Cerebellar nuclear complex (tissue), 1 donor: ENCODE measurements around the gene SLC22A23.
"Not testable (repeated sequence)": the region's sequence is repeated elsewhere in the genome, so short reads cannot be mapped to it uniquely, and the experiment has no call there.

Experiments used
- DNase-seq, 2 experiments: peaks; one replicate each; lab custom pipeline; 2025; lab: John Stamatoyannopoulos, UW

The SLC22A23 gene

DNA sequence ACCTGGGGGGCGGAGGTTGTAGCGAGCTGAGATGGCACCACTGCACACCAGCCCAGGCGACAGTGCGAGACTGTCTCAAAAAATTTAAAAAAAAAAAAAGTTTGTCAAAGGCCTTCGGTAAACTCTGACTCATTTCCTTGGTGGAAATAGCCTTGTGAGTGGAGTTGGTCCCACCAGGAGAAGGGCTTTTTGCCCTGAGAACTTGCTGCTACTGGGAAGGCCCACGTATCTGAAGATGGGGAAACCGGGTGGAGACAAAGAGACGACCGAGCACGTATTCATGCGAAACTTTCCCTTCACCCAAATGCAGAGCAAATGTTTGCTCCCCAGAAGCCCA lies 51.7 kb downstream of the SLC22A23 start:
- no peak for DNase-seq

GRCh38 chr6:3403238-3404173 lies 53.3 kb downstream of the SLC22A23 start:
- DNase-seq: no peak

DNA sequence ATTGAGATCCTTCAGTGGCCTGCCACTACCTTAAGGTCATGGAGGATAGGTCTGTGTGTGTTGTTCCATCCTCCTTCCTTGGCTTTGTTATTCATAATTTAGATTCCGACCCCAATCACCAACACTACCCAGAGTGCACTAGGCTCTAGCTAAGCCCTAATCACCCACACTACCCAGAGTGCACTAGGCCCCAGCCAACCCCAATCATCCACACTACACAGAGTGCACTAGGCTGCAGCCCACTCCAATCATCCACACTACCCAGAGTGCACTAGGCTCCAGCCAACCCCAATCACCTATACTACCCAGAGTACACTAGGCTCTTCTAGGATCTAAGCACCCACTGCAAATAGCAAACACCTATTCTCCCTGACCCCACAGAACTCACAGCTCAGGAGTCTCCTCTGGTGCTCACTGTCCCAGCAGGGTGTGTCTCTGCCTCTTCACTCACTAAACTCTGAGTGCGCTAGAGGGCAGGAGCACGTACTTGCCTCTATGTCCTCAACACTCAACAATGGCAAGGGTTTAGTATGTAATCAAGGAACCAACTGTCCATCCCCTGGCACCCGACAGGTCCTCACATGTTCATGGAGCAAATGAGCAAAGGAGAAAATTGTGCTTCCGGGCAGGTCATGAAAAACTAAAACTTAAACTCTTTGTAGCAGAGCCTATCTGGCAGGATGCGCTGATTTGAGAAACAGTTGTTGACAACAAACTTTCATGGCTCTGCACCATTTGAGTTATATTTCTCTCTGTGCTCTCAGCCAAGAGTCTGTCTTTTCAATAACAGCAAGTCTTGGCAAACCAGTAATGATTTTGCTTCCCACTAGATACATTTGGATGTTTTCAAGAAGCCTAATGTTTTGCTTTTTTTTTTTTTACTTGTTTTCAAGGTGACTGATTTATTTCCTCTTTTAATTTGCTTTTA lies 54.3 kb downstream of the SLC22A23 start:
- DNase-seq: no peak

GRCh38 chr6:3400162-3400561 lies 56.7 kb downstream of the SLC22A23 start:
- DNase-seq: no peak

DNA sequence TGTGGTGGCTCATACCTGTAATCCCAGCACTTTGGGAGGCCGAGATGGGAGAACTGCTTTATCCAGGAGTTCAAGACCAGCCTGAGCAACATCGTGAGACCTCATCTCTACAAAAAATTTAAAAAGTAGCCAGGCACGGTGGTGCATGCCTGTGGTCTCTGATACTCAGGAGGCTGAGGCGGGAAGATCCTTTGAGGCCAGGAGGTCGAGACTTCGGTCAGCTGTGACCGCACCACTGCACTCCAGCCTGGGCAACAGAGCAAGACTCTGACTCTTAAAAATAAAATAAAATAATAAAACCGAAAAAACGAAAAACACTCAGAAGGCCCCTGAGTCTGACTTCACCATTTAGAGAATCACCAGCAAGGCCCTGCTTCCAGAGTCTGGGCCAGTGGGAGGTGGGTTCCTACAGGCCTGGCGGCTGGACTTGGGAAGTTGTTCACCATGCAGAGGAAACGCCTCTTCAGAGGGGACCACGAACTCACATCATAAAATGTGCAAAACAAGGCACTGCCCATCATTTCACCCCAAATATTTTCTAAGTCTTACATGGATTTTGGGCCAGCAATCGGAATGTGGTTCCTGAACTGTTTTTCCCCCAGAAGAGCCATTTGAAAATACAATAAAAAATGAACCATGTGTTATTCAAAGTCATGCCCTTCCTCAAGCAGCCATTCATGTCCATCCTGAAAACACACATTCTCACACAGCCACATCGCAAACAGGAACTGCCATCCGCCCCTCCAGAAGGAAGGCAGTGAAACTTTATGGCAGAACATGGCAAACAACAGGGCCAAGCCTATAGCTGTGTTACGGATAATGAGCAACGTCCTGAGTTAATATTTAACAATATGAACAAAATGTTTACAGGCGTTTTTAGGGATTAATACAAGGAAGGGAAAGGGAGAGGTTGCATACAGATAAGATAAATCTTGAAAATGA lies 57.8 kb downstream of the SLC22A23 start:
- no peak for DNase-seq

DNA sequence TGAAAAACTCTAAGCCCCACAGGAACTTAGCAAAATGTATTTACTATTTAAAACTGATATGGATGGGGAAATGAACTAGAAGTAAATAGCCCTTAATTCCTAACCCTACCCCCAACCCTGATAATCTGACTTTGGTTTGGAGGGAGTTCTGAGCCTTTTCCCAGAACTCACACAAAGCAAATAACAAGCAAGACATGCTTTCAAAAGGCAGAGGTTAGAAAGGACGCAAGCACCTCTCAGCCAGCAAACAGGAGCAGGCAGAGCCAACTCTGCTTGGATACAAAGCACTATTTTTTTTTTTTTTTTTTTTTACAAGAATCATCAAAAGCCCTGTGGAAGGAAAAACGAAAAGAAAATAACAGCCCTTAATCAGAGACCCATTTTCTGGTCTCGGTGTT lies 58.7 kb downstream of the SLC22A23 start:
- DNase-seq: no peak

- no peak for DNase-seq
These were observed 59.4 kb downstream of the SLC22A23 start for GRCh38 chr6:3397229-3398164.

DNA sequence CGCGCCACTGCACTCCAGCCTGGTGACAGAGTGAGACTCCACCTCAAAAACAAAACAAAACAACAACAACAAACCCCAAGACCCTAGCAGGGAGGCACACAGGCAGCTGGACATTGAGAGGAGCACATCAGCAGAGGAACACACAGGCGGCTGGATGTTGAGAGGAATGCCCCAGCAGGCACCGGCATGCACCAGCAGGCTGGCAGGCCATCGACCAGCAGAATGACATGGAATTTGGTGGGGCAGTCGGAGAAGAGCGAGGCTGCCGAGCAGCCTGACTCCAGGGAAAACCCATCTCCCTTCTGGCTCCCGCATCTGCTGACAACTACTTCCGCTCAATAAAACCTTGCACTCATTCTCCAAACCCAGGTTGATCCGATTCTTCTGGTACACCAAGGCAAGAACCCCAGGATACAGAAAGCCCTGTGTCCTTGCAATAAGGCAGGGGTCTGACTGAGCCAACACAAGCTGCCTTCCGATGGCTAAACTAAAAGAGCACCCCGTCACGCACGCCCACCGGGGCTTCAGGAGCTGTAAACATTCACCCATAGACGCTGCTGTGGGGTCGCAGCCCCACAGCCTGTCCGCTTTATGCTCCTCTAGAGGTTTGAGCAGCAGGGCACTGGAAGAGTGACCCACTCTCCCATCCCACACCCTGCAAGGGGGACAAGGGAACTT lies 60.2 kb downstream of the SLC22A23 start:
- no peak for DNase-seq

DNA sequence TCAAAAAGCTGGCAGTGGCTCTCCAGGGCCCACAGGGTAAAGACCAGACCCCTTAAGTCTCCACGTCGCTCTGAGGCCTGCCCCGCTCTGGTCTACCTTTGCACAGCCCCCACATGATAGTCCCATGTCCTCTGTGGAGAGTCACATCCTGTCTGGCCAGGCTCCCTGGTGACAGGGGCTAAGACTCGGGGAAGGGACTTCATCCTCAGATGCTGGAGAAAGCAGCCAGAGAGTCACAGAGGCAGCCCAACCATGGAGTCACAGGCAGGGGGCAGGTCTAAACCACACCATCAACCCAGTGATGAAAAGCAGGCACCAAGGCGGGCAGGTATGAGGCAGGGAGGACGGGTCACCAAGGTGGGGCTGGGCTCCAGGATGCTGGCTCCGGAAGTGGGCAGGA lies 62.2 kb downstream of the SLC22A23 start:
- DNase-seq: no peak

- no peak for DNase-seq
These were observed 63.0 kb downstream of the SLC22A23 start for GRCh38 chr6:3393836-3394202.

DNA sequence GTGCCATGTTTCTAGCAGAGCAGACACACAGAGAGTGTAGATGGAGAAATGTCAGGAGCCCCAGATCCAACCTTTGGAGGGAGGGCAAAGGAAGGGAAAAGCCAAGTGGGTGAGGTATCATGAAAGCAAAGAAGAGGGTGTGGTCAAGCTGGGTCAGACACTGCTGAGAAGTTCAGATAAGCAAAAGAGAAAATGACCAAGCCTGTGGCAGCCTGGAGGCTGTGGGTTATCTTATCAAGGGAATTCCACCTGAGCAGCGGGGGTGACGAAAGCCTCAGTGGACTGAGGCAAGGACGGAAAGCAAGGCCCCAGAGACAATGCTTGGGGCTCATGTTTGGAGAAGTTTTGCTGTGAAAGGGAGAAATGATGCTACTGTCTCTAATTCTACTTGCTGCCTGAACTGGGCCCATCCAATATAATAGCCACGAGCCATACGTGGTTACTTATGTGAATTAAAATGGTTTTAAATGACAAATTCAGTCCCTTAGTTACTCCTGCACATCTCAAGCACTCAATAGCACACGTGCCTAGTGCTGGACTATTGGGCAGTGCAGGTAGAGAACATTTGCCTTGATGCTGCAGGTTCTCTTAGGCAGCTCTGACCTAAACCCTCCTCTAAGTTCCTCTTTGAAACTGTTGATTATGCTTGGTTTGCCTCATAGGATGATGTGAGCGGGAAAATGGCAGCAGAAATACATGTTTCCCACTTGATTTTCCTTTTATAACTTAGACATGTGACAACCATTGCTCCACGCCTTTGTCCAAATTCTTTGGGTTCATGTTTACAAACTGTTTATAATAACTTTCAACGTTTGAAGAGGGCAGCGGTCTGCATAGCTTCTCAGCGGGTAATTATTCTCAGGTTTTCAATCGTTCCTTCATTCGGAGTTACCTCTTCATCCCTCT lies 63.7 kb downstream of the SLC22A23 start:
- DNase-seq: no peak

DNA sequence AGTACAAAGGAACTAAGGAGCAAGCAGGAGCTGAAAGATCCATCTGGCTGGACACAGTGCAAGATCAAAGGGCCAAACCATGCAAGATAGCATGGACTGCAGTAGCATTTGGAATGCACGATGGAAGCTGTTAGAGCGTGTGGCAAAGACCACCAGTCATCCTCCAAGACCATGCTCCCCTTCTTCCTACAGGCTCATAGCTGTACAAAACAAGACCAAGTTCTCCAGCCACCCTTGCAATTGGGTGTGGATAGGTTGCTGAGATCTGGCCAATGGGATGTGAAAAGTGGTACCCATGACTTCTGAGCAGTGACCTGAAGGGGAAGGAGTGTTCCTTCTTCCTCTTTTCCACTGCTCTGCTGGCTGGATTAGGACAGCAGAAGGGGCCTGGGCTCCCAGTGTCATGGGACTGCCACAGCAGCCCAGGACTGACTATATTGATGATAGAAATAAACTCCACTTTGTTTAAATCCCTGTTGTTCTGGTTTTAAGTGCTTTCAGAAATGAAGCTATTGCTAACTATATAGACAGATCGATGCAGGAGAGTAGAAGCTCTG lies 64.9 kb downstream of the SLC22A23 start:
- no peak for DNase-seq

GRCh38 chr6:3390698-3391097 lies 66.2 kb downstream of the SLC22A23 start:
- no peak for DNase-seq

DNA sequence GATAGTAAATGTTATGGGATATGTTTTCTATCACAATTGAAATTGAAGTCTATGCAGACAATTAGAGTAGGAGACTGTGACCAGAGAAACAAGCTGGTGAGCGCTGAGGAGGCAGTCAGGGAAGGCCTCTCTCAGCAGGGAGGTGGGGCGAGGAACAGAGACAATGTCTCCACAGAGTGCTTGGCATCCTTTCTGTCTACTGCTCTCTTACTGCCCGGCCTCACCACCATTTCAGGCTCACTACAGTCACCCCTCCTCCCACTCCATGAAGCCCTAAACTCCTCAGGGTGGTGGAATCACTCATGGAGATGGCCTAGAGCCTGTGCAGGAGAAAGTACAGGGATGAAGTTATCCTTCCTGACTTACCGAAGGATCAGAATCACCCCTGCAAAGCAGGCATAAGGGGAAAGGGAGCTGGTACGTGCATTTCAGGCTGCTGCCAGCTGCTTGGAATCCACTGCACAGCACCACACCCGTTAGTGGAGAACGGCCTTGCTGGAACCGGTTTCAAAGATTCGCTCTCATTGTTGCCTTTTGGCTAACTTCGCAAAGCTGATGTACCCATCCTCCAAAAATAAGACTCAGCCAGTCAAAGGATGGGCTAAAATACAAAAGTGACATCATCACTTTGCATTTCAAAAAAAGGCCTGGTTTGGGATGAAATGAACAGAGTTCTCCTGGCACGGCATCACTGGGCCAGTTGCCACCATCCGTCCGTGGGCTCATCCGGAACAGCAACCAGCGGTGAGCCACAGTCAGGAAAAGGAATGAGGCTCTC lies 67.3 kb downstream of the SLC22A23 start:
- no peak for DNase-seq

DNA sequence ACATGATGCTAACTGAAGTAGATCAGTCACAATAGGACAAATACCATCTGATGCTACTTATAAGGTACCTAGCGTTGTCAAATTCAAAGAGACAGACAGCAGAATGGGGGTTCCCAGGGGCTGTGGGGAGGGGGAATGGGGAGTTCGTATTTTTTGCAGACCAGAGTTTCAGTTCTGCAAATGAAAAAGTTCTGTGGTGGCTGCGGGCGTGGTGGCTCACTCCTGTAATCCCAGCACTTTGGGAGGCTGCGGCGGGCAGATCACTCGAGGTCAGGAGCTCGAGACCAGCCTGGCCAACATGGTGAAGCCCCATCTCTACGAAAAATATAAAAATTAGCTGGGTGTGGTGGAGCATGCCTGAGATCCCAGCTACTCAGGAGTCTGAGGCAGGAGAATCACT lies 68.1 kb downstream of the SLC22A23 start:
- DNase-seq: no peak

- DNase-seq: no peak
These were observed 70.4 kb downstream of the SLC22A23 start for GRCh38 chr6:3386374-3386857.

GRCh38 chr6:3385660-3386151 lies 71.1 kb downstream of the SLC22A23 start:
- no peak for DNase-seq

DNA sequence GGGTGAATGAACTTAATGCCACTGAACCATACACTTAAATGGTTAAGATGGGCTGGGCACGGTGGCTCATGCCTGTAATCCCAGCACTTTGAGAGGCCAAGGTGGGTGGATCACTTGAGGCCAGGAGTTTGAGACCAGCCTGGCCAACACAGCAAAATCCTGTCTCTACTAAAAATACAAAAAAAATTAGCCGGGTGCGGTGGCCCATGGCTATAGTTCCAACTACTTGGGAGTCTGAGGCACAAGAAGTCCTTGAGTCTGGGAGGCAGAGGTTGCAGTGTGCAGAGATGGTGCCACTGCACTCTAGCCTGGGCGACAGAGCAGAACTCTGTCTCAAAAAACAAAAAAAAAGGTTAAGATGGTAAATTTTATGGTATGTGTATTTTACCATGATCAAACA lies 71.7 kb downstream of the SLC22A23 start:
- not testable (repeated sequence) for DNase-seq
